ENCODE measurements around the gene PSME3.

The PSME3 gene

GRCh38 chr17:42821176-42821575 is 12.0 kb upstream of the PSME3 start:
- no peak for TF ChIP-seq TAF1 (IDR thresholded peaks at IDR 0.05; ENCODE audit: borderline replicate concordance, insufficient read depth, low read length)
- no peak for TF ChIP-seq SIN3A (IDR thresholded peaks at IDR 0.05; ENCODE audit: borderline replicate concordance, insufficient read depth, low read length)
- TF ChIP-seq REST (IDR thresholded peaks at IDR 0.05; ENCODE audit: insufficient read depth in 1 of 2, low read depth in 2 of 2, low read length in 2 of 2) = no peak
- no peak for TF ChIP-seq FOXP2 (optimal IDR thresholded peaks at IDR 0.05; ENCODE audit: borderline replicate concordance, extremely low read depth, extremely low read length, insufficient read depth)
- TF ChIP-seq POLR2AphosphoS5 (IDR thresholded peaks at IDR 0.05; ENCODE audit: low read depth, low read length) = no peak

DNA sequence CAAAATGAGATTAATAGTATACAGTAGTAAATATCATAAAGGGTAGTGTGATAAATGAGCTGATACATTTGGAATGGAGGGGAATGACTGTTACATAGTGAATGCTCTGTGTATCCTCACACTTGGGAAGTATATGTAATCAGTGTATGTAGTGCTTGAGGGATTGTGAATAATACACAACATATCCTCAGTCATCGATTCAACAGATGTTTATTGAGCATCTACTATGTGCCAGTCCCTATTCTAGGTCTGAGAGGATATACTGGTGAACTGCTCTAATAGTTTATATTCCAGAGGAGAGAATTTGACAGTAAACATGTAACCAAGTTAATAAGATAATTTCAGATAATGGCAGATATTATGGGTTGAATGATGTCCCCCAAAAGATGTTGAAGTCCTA is 5.7 kb upstream of the PSME3 start:
- no peak for TF ChIP-seq TAF1 (IDR thresholded peaks at IDR 0.05; ENCODE audit: borderline replicate concordance, insufficient read depth, low read length)
- no peak for TF ChIP-seq SIN3A (IDR thresholded peaks at IDR 0.05; ENCODE audit: borderline replicate concordance, insufficient read depth, low read length)
- TF ChIP-seq POLR2AphosphoS5 (IDR thresholded peaks at IDR 0.05; ENCODE audit: low read depth, low read length) = no peak
- TF ChIP-seq REST (IDR thresholded peaks at IDR 0.05; ENCODE audit: insufficient read depth in 1 of 2, low read depth in 2 of 2, low read length in 2 of 2) = no peak
- no peak for TF ChIP-seq FOXP2 (optimal IDR thresholded peaks at IDR 0.05; ENCODE audit: borderline replicate concordance, extremely low read depth, extremely low read length, insufficient read depth)

DNA sequence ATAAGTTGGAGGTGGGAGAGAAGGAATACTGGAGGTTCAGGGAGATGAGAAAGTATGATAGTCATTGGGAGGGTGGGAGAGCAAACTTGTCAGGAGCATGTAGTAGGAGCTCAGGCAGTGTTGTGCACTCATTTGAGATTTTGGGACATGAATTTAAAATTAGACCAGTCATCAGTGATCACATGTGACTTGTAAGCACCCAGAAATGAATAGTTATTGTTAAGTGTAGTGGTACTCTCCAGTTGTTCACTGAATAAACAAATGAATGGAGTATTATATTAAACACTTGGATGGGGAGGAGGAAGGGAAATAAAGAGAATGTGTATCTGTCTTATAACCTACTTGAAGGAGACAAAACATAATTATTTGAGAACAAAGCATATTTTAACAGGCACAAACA is 2.2 kb upstream of the PSME3 start:
- no peak for TF ChIP-seq TAF1 (IDR thresholded peaks at IDR 0.05; ENCODE audit: borderline replicate concordance, insufficient read depth, low read length)
- TF ChIP-seq SIN3A (IDR thresholded peaks at IDR 0.05; ENCODE audit: borderline replicate concordance, insufficient read depth, low read length) = no peak

GRCh38 chr17:42832213-42832933 is 824 bp upstream of the PSME3 start:
- TF ChIP-seq POLR2AphosphoS5 (IDR thresholded peaks at IDR 0.05; ENCODE audit: low read depth, low read length) (no peak), FOXP2 (optimal IDR thresholded peaks at IDR 0.05; ENCODE audit: borderline replicate concordance, extremely low read depth, extremely low read length, insufficient read depth) (no peak), REST (IDR thresholded peaks at IDR 0.05; ENCODE audit: insufficient read depth in 1 of 2, low read depth in 2 of 2, low read length in 2 of 2) (no peak), SIN3A (IDR thresholded peaks at IDR 0.05; ENCODE audit: borderline replicate concordance, insufficient read depth, low read length) (no peak), TAF1 (IDR thresholded peaks at IDR 0.05; ENCODE audit: borderline replicate concordance, insufficient read depth, low read length) (no peak)

DNA sequence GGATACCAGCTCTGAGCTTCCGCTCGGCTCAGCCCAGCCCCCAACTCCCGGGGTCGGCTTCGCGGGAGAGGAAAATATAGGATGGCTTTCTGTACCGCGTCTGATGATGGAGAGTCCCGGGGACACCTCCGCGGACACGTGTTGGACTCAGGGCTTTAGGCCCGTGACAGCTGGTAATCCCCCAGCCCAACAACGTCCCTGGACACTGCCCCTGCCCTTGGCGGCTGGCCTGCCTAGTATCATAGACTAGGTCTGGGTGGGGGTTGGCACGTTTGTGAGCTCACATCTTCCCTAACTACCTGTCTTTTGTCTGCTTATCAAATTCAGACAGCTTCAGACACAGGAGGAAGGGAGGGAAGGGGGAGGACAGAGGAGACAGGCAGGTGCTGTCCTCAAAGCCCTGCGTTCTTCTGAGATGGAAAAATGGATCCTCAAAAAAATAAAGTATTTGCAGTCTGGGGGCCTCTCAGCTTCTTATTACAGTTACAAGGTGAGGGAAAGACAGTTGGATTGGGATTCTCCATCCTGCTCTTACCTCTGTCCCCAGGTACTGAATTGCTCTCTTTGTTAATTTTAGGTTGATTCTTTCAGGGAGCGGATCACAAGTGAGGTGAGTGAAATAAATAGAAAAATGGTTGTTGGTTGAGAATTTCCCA is 698 bp downstream of the PSME3 start:
- no peak for TF ChIP-seq POLR2AphosphoS5 (IDR thresholded peaks at IDR 0.05; ENCODE audit: low read depth, low read length)
- no peak for TF ChIP-seq REST (IDR thresholded peaks at IDR 0.05; ENCODE audit: insufficient read depth in 1 of 2, low read depth in 2 of 2, low read length in 2 of 2)
- TF ChIP-seq FOXP2 (optimal IDR thresholded peaks at IDR 0.05; ENCODE audit: borderline replicate concordance, extremely low read depth, extremely low read length, insufficient read depth) = no peak
- TF ChIP-seq TAF1 (IDR thresholded peaks at IDR 0.05; ENCODE audit: borderline replicate concordance, insufficient read depth, low read length) = no peak
- no peak for TF ChIP-seq SIN3A (IDR thresholded peaks at IDR 0.05; ENCODE audit: borderline replicate concordance, insufficient read depth, low read length)
